HEK293T (cell line): ENCODE results near the gene CBFA2T2.
"Not testable (repeated sequence)": the region's sequence is repeated elsewhere in the genome, so short reads cannot be mapped to it uniquely, and the experiment has no call there.

Source experiments
- CTCF ChIA-PET: fragments of 350-600 bp; formaldehyde crosslinking; extraction: SDS; loops from one replicate; lab custom pipeline; 2021; ENCODE audit warnings: antibody characterized with exemption, inconsistent platforms; lab: Yijun Ruan, JAX
- POLR2A ChIA-PET: fragments of 350-600 bp; formaldehyde crosslinking; extraction: SDS; loops from one replicate; lab custom pipeline; 2020; ENCODE audit warnings: antibody characterized with exemption, inconsistent platforms; lab: Yijun Ruan, JAX
- DNase-seq: peaks from one replicate; pipeline ENCODE4 v3.0.0; 2012; ENCODE audit warnings: mixed read lengths; ENCODE audit errors: extremely low spot score
- ARNT ChIP-seq: fragments of 450-650 bp; IDR thresholded peaks from 2 replicates; pipeline ENCODE4 v1.6.1; 2017; ENCODE audit warnings: mild to moderate bottlenecking
- BHLHE40 ChIP-seq: fragments of 450-650 bp; IDR thresholded peaks from 2 replicates; pipeline ENCODE4 v1.6.1; 2016; ENCODE audit warnings: mild to moderate bottlenecking, moderate library complexity, borderline replicate concordance
- CTBP1 ChIP-seq: fragments of 450-650 bp; IDR thresholded peaks from 2 replicates; pipeline ENCODE4 v1.6.1; 2016; ENCODE audit warnings: borderline replicate concordance
- ELF4 ChIP-seq: fragments of 450-650 bp; IDR thresholded peaks from 2 replicates; pipeline ENCODE4 v1.6.1; 2017; ENCODE audit warnings: antibody characterized with exemption
- FOXA1 ChIP-seq: fragments of 450-650 bp; IDR thresholded peaks from 2 replicates; pipeline ENCODE4 v1.6.1; 2016; ENCODE audit warnings: mild to moderate bottlenecking
- FOXK2 ChIP-seq: fragments of 450-650 bp; IDR thresholded peaks from 2 replicates; pipeline ENCODE4 v1.6.1; 2016; ENCODE audit warnings: mild to moderate bottlenecking
- FOXM1 ChIP-seq: fragments of 450-650 bp; IDR thresholded peaks from 2 replicates; pipeline ENCODE4 v1.6.1; 2017; ENCODE audit warnings: mild to moderate bottlenecking, borderline replicate concordance
- HDGF ChIP-seq: fragments of 450-650 bp; IDR thresholded peaks from 2 replicates; pipeline ENCODE4 v1.6.1; 2017; ENCODE audit warnings: antibody characterized with exemption, borderline replicate concordance
- L3MBTL2 ChIP-seq: fragments of 450-650 bp; conservative IDR thresholded peaks from 2 replicates; pipeline ENCODE4 v1.6.1; 2016; ENCODE audit warnings: mild to moderate bottlenecking
- LEF1 ChIP-seq: fragments of 450-650 bp; IDR thresholded peaks from 2 replicates; pipeline ENCODE4 v1.6.1; 2017; ENCODE audit warnings: mild to moderate bottlenecking, borderline replicate concordance
- NFRKB ChIP-seq: fragments of 450-650 bp; IDR thresholded peaks from 2 replicates; pipeline ENCODE4 v1.6.1; 2016; ENCODE audit warnings: mild to moderate bottlenecking, moderate library complexity
- PKNOX1 ChIP-seq: fragments of 450-650 bp; IDR thresholded peaks from 2 replicates; pipeline ENCODE4 v1.6.1; 2016
- SP1 ChIP-seq: fragments of 450-650 bp; IDR thresholded peaks from 2 replicates; pipeline ENCODE4 v1.6.1; 2017
- SUZ12 ChIP-seq: fragments of 450-650 bp; IDR thresholded peaks from 2 replicates; pipeline ENCODE4 v1.6.1; 2016; ENCODE audit warnings: mild to moderate bottlenecking
- TARDBP ChIP-seq: fragments of 450-650 bp; IDR thresholded peaks from 2 replicates; pipeline ENCODE4 v1.6.1; 2016
- ZNF384 ChIP-seq: fragments of 450-650 bp; IDR thresholded peaks from 2 replicates; pipeline ENCODE4 v1.6.1; 2016

The CBFA2T2 gene

GRCh38 chr20:33644313-33645071 lies 154.6 kb downstream of the CBFA2T2 start:
- ChIA-PET CTCF (no interaction called here), POLR2A (no interaction called here)
- DNase-seq, result no peak
- no peak for TF ChIP-seq ELF4
- no peak for TF ChIP-seq FOXA1
- no peak for TF ChIP-seq SP1
- TF ChIP-seq SUZ12, result no peak

DNA sequence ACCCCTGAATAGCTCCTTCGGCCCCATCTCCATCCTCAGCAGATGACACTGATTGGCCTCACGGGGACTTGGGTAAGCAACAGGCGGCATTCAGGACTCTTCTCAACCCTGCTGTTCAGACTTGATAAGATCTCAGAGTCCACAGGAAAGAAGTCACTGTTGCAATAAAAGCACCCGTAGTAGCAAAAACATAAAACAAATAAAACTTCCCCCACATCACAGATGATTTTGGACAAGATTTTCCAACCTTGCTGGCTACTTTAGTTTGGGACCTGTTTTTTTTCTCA lies 155.1 kb downstream of the CBFA2T2 start:
- TF ChIP-seq ARNT, result no peak
- CTCF ChIA-PET, result no interaction called here
- POLR2A ChIA-PET, result no interaction called here

DNA sequence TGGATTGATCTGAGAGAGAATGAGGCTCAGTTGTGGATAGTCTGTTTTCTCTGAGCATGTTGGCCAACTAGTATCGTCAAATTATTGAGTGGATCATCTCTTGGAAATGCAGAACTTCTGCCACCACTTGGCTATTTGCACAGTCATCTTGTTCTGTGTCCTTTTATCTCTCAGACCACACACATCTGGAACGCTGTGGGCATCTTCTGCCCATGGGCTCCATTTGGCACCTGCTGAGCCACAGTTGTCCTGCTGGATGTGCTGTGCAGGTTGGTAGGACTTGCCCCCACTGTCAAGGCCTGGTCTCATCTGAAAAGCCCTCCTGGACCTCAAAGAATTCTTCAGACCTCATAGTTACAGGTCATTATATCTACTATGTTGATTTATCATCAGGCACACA lies 155.5 kb downstream of the CBFA2T2 start:
- no peak for DNase-seq

More for the DNA sequence above, 155.1 kb downstream of the CBFA2T2 start:
- DNase-seq, result no peak

GRCh38 chr20:33646191-33646590 lies 156.3 kb downstream of the CBFA2T2 start:
- POLR2A ChIA-PET, result no interaction called here
- CTCF ChIA-PET, result no interaction called here
- TF ChIP-seq PKNOX1 (no peak), SP1 (no peak), CTBP1 (no peak), ZNF384 (no peak), L3MBTL2 (no peak), HDGF (no peak), ELF4 (no peak), NFRKB (no peak), LEF1 (no peak), FOXM1 (no peak), ARNT (no peak), TARDBP (no peak), BHLHE40 (no peak), FOXK2 (no peak), FOXA1 (no peak)
- no peak for DNase-seq

More for the DNA sequence above, 155.5 kb downstream of the CBFA2T2 start:
- CTCF ChIA-PET, result no interaction called here
- TF ChIP-seq HDGF (no peak), ZNF384 (no peak), CTBP1 (no peak), ELF4 (no peak), ARNT (no peak), NFRKB (no peak), LEF1 (no peak), L3MBTL2 (no peak), PKNOX1 (no peak), TARDBP (no peak), SUZ12 (no peak), FOXA1 (no peak), FOXM1 (no peak), BHLHE40 (no peak), FOXK2 (no peak), SP1 (no peak)
- POLR2A ChIA-PET, result no interaction called here

DNA sequence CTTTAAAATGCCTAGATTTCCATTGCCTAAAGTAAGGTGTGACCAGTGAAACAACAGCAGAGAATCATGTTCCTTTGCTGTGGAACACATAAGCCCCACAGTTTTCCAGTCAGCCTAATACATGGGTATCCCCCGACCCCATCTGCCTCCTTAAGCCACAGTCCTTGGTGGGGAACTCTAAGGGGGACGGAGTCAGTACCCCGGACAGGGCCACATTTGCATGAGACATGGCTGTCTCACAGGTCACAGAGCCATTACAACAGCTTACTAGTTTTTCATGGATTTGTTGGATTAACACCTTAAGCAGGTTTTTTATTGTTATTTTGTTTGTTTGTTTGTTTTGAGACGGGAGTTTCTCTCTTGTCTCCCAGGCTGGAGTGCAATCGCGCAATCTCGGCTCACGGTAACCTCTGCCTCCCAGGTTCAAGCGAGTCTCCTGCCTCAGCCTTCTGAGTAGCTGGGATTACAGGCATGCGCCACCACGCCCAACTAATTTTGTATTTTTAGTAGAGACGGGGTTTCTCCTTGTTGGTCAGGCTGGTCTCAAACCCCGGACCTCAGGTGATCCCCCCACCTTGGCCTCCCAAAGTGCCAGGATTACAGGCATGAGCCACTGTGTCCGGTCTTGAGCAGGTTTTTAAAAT lies 157.2 kb downstream of the CBFA2T2 start:
- POLR2A ChIA-PET, result interaction anchor here (0.7 kb wide), 1 partner anchor 186 kb away, joined by 3 read pairs; no protein-coding TSS in a partner anchor

GRCh38 chr20:33647603-33648395 lies 157.9 kb downstream of the CBFA2T2 start:
- ChIA-PET CTCF (interaction anchor here (1.0 kb wide), 1 partner anchor 190 kb away, joined by 3 read pairs; no protein-coding TSS in a partner anchor), POLR2A (interaction anchor here (0.7 kb wide), 1 partner anchor 187 kb away, joined by 3 read pairs; no protein-coding TSS in a partner anchor)
- TF ChIP-seq NFRKB (no peak), FOXK2 (no peak), CTBP1 (no peak), L3MBTL2 (no peak), SUZ12 (no peak), ELF4 (no peak), FOXA1 (no peak), BHLHE40 (no peak), ZNF384 (no peak)
- DNase-seq, result no peak

More for the DNA sequence above, 157.2 kb downstream of the CBFA2T2 start:
- not testable (repeated sequence) for DNase-seq
- CTCF ChIA-PET, result interaction anchor here (1.0 kb wide), 1 partner anchor 190 kb away, joined by 3 read pairs; no protein-coding TSS in a partner anchor
